K562 (cell line): ENCODE data around the gene DYRK1A. TPM values are rescaled to one million over a fixed set of nuclear protein-coding genes. Genes with fewer than 3 reads are reported as not detected.

Source experiments
- ATAC-seq: fragments of 200-7000 bp; cut with Tn5 transposase; 3 replicates; pipeline ENCODE4 v1.9.1; 2020; ENCODE audit warnings: moderate library complexity
- BruUV-seq: library from RNA; stranded (reverse); fragments of 400-500 nt; replicated peaks from 2 replicates; lab custom pipeline; 2021; lab: Mats Ljungman, UMichigan
- CTCF ChIA-PET: fragments of 300-600 bp; formaldehyde crosslinking; extraction: SDS; loops from one replicate; lab custom pipeline; 2021; ENCODE audit warnings: low intra/inter-chr PET ratio; lab: Yijun Ruan, JAX
- POLR2A ChIA-PET: fragments of 300-600, 350-650 bp; sonication (Branson Sonifier 250); formaldehyde crosslinking; extraction: SDS; loops from one replicate; lab custom pipeline; 2021; ENCODE audit warnings: antibody characterized with exemption, inconsistent platforms; lab: Yijun Ruan, JAX
- DNase-seq, 4 experiments: peaks; one replicate each; pipeline versions ENCODE4 v3.0.0 to v3.0.0-alpha.2; 2011 to 2018; ENCODE audit warnings: low spot score in 3 of 4, mixed read lengths in 3 of 4; ENCODE audit errors: extremely low read depth in 1 of 4
- FAIRE-seq: peaks from 2 replicates; lab custom pipeline; 2011; peaks lifted over from hg19 to GRCh38; lab: Jason Lieb, UNC
- H2AFZ ChIP-seq: 2 replicates; pipeline ENCODE4 v1.6.0; 2011; ENCODE audit warnings: low read depth, low read length, control low read depth, inconsistent platforms
- H3K27ac ChIP-seq: fragments of 200-600 bp; 3 replicates; pipeline ENCODE4 v1.8.0; 2011; ENCODE audit warnings: low read depth, mild to moderate bottlenecking, control low read depth, inconsistent platforms, low read length, moderate library complexity, mixed read lengths; ENCODE audit errors: extremely low read depth
- H3K27me3 ChIP-seq, 2 experiments: fragments of 300-600 bp in 1 of 2; 2 replicates in 1 of 2; 3 replicates in 1 of 2; pipeline versions ENCODE4 v1.6.0 to v1.8.0; 2011; ENCODE audit warnings: inconsistent platforms in 2 of 2, low read length in 2 of 2, mild to moderate bottlenecking in 1 of 2, mixed read lengths in 1 of 2, moderate library complexity in 1 of 2; ENCODE audit not compliant: control insufficient read depth in 2 of 2, insufficient read depth in 2 of 2
- H3K36me3 ChIP-seq: fragments of 300-600 bp; 3 replicates; pipeline ENCODE4 v1.8.0; 2011; ENCODE audit warnings: mild to moderate bottlenecking, low read length, inconsistent platforms; ENCODE audit not compliant: control insufficient read depth, insufficient read depth
- H3K4me1 ChIP-seq, 2 experiments: fragments of 200-600 bp in 1 of 2; replicated peaks in 1 of 2; 2 replicates in 1 of 2; 3 replicates in 1 of 2; pipeline versions ENCODE4 v1.5.1 to v1.8.0; 2011; ENCODE audit warnings: inconsistent platforms in 2 of 2, low read length in 2 of 2, mild to moderate bottlenecking in 1 of 2, mixed read lengths in 1 of 2, moderate library complexity in 1 of 2; ENCODE audit not compliant: control insufficient read depth in 2 of 2, insufficient read depth in 2 of 2
- H3K4me2 ChIP-seq: 2 replicates; pipeline ENCODE4 v1.6.1; 2011; ENCODE audit warnings: low read length, control low read depth, inconsistent platforms, mixed read lengths; ENCODE audit not compliant: insufficient read depth
- H3K4me3 ChIP-seq: fragments of 200-600 bp; sonication (generic), shearing (Covaris generic); 2 replicates; pipeline ENCODE4 v1.5.1; 2016; ENCODE audit warnings: control low read depth, inconsistent platforms
- H3K79me2 ChIP-seq: fragments of 200-600 bp; 3 replicates; pipeline ENCODE4 v1.8.0; 2011; ENCODE audit warnings: low read length, inconsistent platforms; ENCODE audit not compliant: control insufficient read depth, insufficient read depth
- H3K9ac ChIP-seq, 2 experiments: 2 replicates each; pipeline versions ENCODE4 v1.6.0 to v1.6.1; 2011; ENCODE audit warnings: low read depth in 2 of 2, low read length in 2 of 2, control low read depth in 1 of 2, inconsistent platforms in 1 of 2, mild to moderate bottlenecking in 1 of 2, mixed read lengths in 1 of 2; ENCODE audit not compliant: insufficient read depth in 1 of 2
- H3K9me1 ChIP-seq: one replicate; pipeline ENCODE4 v1.6.0; 2011; ENCODE audit warnings: inconsistent platforms, mild to moderate bottlenecking, low read length, moderate library complexity; ENCODE audit not compliant: control insufficient read depth, insufficient read depth
- H3K9me3 ChIP-seq: replicated peaks from 2 replicates; pipeline ENCODE4 v1.5.1; 2011; ENCODE audit warnings: low read depth, low read length, inconsistent platforms; ENCODE audit not compliant: control insufficient read depth, insufficient read depth
- H4K20me1 ChIP-seq: replicated peaks from 2 replicates; pipeline ENCODE4 v1.6.1; 2011; ENCODE audit warnings: low read length, inconsistent platforms, mixed read lengths; ENCODE audit not compliant: control insufficient read depth, insufficient read depth
- CBX2 ChIP-seq: fragments of 200-600 bp; sonication (generic); IDR thresholded peaks from one replicate; pipeline ENCODE4 v1.6.1; 2012; ENCODE audit warnings: mild to moderate bottlenecking, low read length, inconsistent platforms; ENCODE audit not compliant: insufficient read depth, poor library complexity, severe bottlenecking
- CREM ChIP-seq: IDR thresholded peaks from 2 replicates; pipeline ENCODE4 v1.6.1; 2014; ENCODE audit warnings: antibody characterized with exemption, low read depth
- DACH1 ChIP-seq: fragments of 450-650 bp; IDR thresholded peaks from 2 replicates; pipeline ENCODE4 v1.6.1; 2018; ENCODE audit not compliant: partially characterized antibody
- FOXK1 ChIP-seq: sonication (generic); formaldehyde crosslinking; IDR thresholded peaks from 2 replicates; pipeline ENCODE4 v1.8.0; 2022; ENCODE audit warnings: missing genetic modification reagents, mild to moderate bottlenecking, borderline replicate concordance
- MYC ChIP-seq, 2 experiments: fragments of 250-450 bp in 1 of 2; sonication (Bioruptor Pico) in 1 of 2; IDR thresholded peaks; 2 replicates each; pipeline versions ENCODE4 v1.5.1 to v1.6.1; 2012 to 2021; ENCODE audit warnings: low read depth in 2 of 2, borderline replicate concordance in 1 of 2, improper control_type of control experiment in 1 of 2, low read length in 1 of 2, mild to moderate bottlenecking in 1 of 2, moderate library complexity in 1 of 2
- RUNX1 ChIP-seq: sonication (generic); IDR thresholded peaks from 2 replicates; pipeline ENCODE4 v1.6.1; 2016; ENCODE audit warnings: antibody characterized with exemption, low read depth
- STAG1 ChIP-seq: sonication (generic); formaldehyde crosslinking; IDR thresholded peaks from 2 replicates; pipeline ENCODE4 v1.5.0; 2020; ENCODE audit warnings: missing genetic modification reagents, borderline replicate concordance
- WGBS: fragments of 100-300 bp; shearing (Covaris generic); methylation state at CpG from one replicate; pipeline ENCODE4 v1.1.6; 2016; ENCODE audit warnings: low coverage, mixed read lengths; ENCODE audit not compliant: insufficient coverage; ENCODE audit errors: missing lambda C conversion rate; 5-methylcytosine and 5-hydroxymethylcytosine counted together
- in situ Hi-C: fragments of 300-500 bp; cut with MboI; formaldehyde crosslinking; loops from 4 replicates; pipeline ENCODE4 v1.15.0; 2018; ENCODE audit warnings: inconsistent platforms, mixed read lengths
- intact Hi-C: fragments of 100-400 bp; cut with micrococcal nuclease; formaldehyde crosslinking; loops from 2 replicates; pipeline ENCODE4 v1.14.2; 2022
- polyA plus RNA-seq, 8 experiments: library from polyadenylated mRNA; depleted of rRNA in 4 of 8; stranded (reverse) in 5 of 8; unstranded in 3 of 8; fragments of >200 nt; fragmentation: Nextera tagmentation in 2 of 8; fragmentation: Illumina TruSeq in 1 of 8; extraction: Ambion mirVana in 2 of 8; extraction: Trizol in 1 of 8; gene quantifications; 2 replicates each; pipeline versions ENCODE4 v1.2.1 to v1.2.3, GENCODE V29; 2011 to 2014; ENCODE audit warnings: inconsistent platforms in 1 of 8, missing spikeins in 1 of 8
- total RNA-seq, 7 experiments: library from RNA; depleted of rRNA in 6 of 7; stranded (reverse); fragments of >200 nt in 6 of 7; fragmentation: Illumina TruSeq in 2 of 7; extraction: Trizol in 2 of 7; gene quantifications; 2 replicates each; pipeline versions ENCODE4 v1.2.1 to v1.2.3, GENCODE V29; 2011 to 2021; ENCODE audit warnings: low replicate concordance in 1 of 7
- TF ChIP-seq, protein P1 (sequence below): sonication (generic); formaldehyde crosslinking; IDR thresholded peaks from 2 replicates; pipeline ENCODE4 v1.8.1; 2022; ENCODE audit warnings: missing genetic modification reagents
- TF ChIP-seq, protein P2 (sequence below), 3 experiments: IDR thresholded peaks in 2 of 3; conservative IDR thresholded peaks in 1 of 3; 2 replicates each; pipeline ENCODE4 v1.5.1; 2011 to 2012; ENCODE audit warnings: low read length in 3 of 3, mild to moderate bottlenecking in 3 of 3, control low read depth in 2 of 3, improper control_type of control experiment in 1 of 3, inconsistent platforms in 1 of 3, low read depth in 1 of 3, mixed read lengths in 1 of 3, moderate library complexity in 1 of 3; ENCODE audit not compliant: insufficient read depth in 2 of 3

DYRK1A gene
- total and polyA plus RNA-seq, 9 of the 15 experiments (the other 6 are each of a cell fraction or from before 2014, with no cell fraction given) = 3.7 to 64.8 (median 42.3) TPM

DNA sequence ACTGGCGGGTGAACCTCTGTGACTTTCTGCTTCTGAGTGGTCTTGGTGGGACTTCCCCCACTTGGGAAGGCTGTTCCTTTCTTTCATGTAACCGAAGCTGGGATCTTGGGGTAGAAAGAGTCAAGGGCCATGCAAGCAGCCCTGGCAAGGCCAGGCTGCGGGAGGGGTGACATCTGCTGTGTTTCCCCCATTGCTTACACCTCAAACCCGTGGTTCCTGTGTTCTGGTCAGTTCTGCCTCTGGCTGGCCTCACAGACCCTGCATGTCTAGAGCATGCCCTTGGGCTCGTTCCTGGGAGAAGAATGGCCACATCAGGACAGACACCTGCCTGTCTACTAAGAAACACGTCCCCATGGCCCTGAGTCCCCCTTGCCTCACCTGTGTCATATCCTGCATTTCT lies 207.7 kb downstream of the DYRK1A start (continued):
- TF ChIP-seq, protein P1, sequence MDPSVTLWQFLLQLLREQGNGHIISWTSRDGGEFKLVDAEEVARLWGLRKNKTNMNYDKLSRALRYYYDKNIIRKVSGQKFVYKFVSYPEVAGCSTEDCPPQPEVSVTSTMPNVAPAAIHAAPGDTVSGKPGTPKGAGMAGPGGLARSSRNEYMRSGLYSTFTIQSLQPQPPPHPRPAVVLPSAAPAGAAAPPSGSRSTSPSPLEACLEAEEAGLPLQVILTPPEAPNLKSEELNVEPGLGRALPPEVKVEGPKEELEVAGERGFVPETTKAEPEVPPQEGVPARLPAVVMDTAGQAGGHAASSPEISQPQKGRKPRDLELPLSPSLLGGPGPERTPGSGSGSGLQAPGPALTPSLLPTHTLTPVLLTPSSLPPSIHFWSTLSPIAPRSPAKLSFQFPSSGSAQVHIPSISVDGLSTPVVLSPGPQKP (CRISPR knock-in tag) = no peak
- TF ChIP-seq CBX2 (no peak), RUNX1 (no peak), MYC (IDR thresholded peaks at IDR 0.05; ENCODE audit: low read depth, low read length) (no peak), MYC (CRISPR knock-in tag; IDR thresholded peaks at IDR 0.05; ENCODE audit: borderline replicate concordance, low read depth) (no peak), DACH1 (no peak), STAG1 (no peak), FOXK1 (CRISPR knock-in tag) (no peak)

DNA sequence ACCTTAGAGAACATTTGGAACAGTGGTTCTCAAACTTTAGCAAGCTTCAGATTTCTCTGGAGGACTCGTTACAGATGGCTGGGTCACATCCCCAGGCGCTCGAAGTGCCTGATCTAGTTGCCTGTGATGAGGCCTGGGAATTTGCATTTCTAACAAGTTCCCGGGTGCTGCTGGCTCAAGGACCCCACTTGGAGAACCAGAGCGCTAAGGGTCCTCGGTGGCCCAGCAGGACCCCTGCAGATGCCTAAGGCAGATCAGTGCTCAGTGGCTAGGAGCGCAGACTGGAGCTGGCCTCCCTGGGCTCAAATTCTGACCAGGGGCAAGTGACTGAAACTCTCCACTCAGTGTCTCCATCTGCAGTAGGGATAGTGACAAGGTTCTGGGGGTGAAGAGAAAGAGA lies 208.2 kb downstream of the DYRK1A start:
- ChIA-PET POLR2A (interaction anchor here (1.5 kb wide), 1 partner anchor 10 kb away, joined by 12 read pairs; no protein-coding TSS in a partner anchor), CTCF (no interaction called here)
- peak; percentile 61 for ATAC-seq
- no peak for DNase-seq
- Histone ChIP-seq H3K4me3 (no peak overlapping the region), H3K36me3 (no peaks in the 10 kb centered on the region), H2AFZ (no peak overlapping the region), H3K4me1 (peaks cover 0 to 5% of the 10 kb centered on the region in 2 experiments; a peak in 2 of 5 replicates), H3K27me3 (no peaks in the 10 kb centered on the region; a peak in 1 of 5 replicates), H3K79me2 (no peaks in the 10 kb centered on the region), H3K4me2 (no peak overlapping the region), H3K27ac (no peak overlapping the region), H3K9me3 (0 out of 2 replicates have a peak, but pooled peaks cover 5% of the 10 kb centered on the region), H4K20me1 (no peaks in the 10 kb centered on the region), H3K9ac (no peak overlapping the region; a peak in 1 of 4 replicates), H3K9me1 (no peaks in the 10 kb centered on the region)
- intact Hi-C loops (no loop called here), in situ Hi-C loops (no loop called here)
- TF ChIP-seq, protein P2, sequence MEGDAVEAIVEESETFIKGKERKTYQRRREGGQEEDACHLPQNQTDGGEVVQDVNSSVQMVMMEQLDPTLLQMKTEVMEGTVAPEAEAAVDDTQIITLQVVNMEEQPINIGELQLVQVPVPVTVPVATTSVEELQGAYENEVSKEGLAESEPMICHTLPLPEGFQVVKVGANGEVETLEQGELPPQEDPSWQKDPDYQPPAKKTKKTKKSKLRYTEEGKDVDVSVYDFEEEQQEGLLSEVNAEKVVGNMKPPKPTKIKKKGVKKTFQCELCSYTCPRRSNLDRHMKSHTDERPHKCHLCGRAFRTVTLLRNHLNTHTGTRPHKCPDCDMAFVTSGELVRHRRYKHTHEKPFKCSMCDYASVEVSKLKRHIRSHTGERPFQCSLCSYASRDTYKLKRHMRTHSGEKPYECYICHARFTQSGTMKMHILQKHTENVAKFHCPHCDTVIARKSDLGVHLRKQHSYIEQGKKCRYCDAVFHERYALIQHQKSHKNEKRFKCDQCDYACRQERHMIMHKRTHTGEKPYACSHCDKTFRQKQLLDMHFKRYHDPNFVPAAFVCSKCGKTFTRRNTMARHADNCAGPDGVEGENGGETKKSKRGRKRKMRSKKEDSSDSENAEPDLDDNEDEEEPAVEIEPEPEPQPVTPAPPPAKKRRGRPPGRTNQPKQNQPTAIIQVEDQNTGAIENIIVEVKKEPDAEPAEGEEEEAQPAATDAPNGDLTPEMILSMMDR (IDR thresholded peaks at IDR 0.05 in 2 of 3, conservative IDR thresholded peaks at IDR 0.05 in 1 of 3; ENCODE audit: insufficient read depth in 2 of 3, low read depth in 1 of 3, low read length in 3 of 3) = peak in 2 of 3 experiments; percentile 1 to 16; a peak in 1 of 6 replicates
- no peak for TF ChIP-seq CREM
- BruUV-seq = no TSS peak
- 69% methylated on average over 7 of the region's 7 CpGs for WGBS
- FAIRE-seq = no peak
